GM12891 (cell line): Measurements from ENCODE around the gene SLC6A5.

Experiments
- DNase-seq: peaks from one replicate; pipeline ENCODE4 v3.0.0; 2011; ENCODE audit warnings: low spot score; ENCODE audit not compliant: insufficient read length
- FAIRE-seq: peaks from 2 replicates; lab custom pipeline; 2011; peaks lifted over from hg19 to GRCh38; lab: Jason Lieb, UNC
- PAX5 ChIP-seq: IDR thresholded peaks from 2 replicates; pipeline ENCODE4 v1.6.1; 2011; ENCODE audit warnings: low read length, moderate library complexity, mild to moderate bottlenecking; ENCODE audit not compliant: insufficient read depth, severe bottlenecking
- POLR2A ChIP-seq: IDR thresholded peaks from 2 replicates; pipeline ENCODE4 v1.6.1; 2011; ENCODE audit warnings: low read depth, low read length, control low read depth
- POLR2AphosphoS5 ChIP-seq: IDR thresholded peaks from 2 replicates; pipeline ENCODE4 v1.6.1; 2011; ENCODE audit warnings: low read depth, low read length, control low read depth
- POU2F2 ChIP-seq: IDR thresholded peaks from 2 replicates; pipeline ENCODE4 v1.6.1; 2011; ENCODE audit warnings: low read depth, mild to moderate bottlenecking, control low read depth, low read length, moderate library complexity
- SPI1 ChIP-seq: IDR thresholded peaks from 2 replicates; pipeline ENCODE4 v1.6.1; 2011; ENCODE audit warnings: low read depth, low read length, control low read depth
- TAF1 ChIP-seq: IDR thresholded peaks from 2 replicates; pipeline ENCODE4 v1.6.1; 2011; ENCODE audit warnings: low read depth, low read length, control low read depth

Gene SLC6A5

GRCh38 chr11:20596205-20597153, 2.9 kb upstream of the SLC6A5 start:
- no peak for FAIRE-seq
- TF ChIP-seq SPI1: no peak
- TF ChIP-seq PAX5: no peak
- TF ChIP-seq POLR2AphosphoS5: no peak
- no peak for TF ChIP-seq TAF1
- no peak for TF ChIP-seq POLR2A
- TF ChIP-seq POU2F2: no peak
- no peak for DNase-seq

GRCh38 chr11:20597154-20597679, 2.2 kb upstream of the SLC6A5 start:
- no peak for FAIRE-seq
- DNase-seq: no peak
- TF ChIP-seq SPI1 (no peak), POLR2A (no peak), TAF1 (no peak), POU2F2 (no peak), PAX5 (no peak), POLR2AphosphoS5 (no peak)

GRCh38 chr11:20597680-20598484, 1.5 kb upstream of the SLC6A5 start:
- FAIRE-seq (no peak), DNase-seq (no peak)
- TF ChIP-seq POLR2A (no peak), PAX5 (no peak), TAF1 (no peak), POU2F2 (no peak), SPI1 (no peak), POLR2AphosphoS5 (no peak)

GRCh38 chr11:20598492-20598891, 916 bp upstream of the SLC6A5 start:
- no peak for TF ChIP-seq TAF1
- TF ChIP-seq PAX5: no peak
- no peak for TF ChIP-seq POLR2A
- no peak for TF ChIP-seq POLR2AphosphoS5
- no peak for TF ChIP-seq SPI1
- TF ChIP-seq POU2F2: no peak
- DNase-seq (no peak), FAIRE-seq (no peak)

GRCh38 chr11:20600020-20600346, 575 bp downstream of the SLC6A5 start:
- no peak for FAIRE-seq
- no peak for TF ChIP-seq POLR2AphosphoS5
- TF ChIP-seq PAX5: no peak
- TF ChIP-seq TAF1: no peak
- TF ChIP-seq POU2F2: no peak
- no peak for TF ChIP-seq POLR2A
- no peak for TF ChIP-seq SPI1
- no peak for DNase-seq

- no peak for TF ChIP-seq TAF1
- no peak for TF ChIP-seq SPI1
- no peak for TF ChIP-seq PAX5
- TF ChIP-seq POLR2A: no peak
- TF ChIP-seq POLR2AphosphoS5: no peak
- TF ChIP-seq POU2F2: no peak
- DNase-seq: no peak
- no peak for FAIRE-seq
Observed at GRCh38 chr11:20600551-20600950, 1.1 kb downstream of the SLC6A5 start.

- TF ChIP-seq POLR2AphosphoS5: no peak
- no peak for TF ChIP-seq PAX5
- TF ChIP-seq SPI1: no peak
- no peak for TF ChIP-seq TAF1
- no peak for TF ChIP-seq POLR2A
- no peak for TF ChIP-seq POU2F2
- DNase-seq (no peak), FAIRE-seq (no peak)
Observed at GRCh38 chr11:20601221-20601914, 2.0 kb downstream of the SLC6A5 start.

GRCh38 chr11:20604295-20604803, 4.9 kb downstream of the SLC6A5 start:
- DNase-seq (no peak), FAIRE-seq (no peak)
- TF ChIP-seq TAF1: no peak
- TF ChIP-seq POU2F2: no peak
- no peak for TF ChIP-seq PAX5
- no peak for TF ChIP-seq POLR2A
- no peak for TF ChIP-seq SPI1
- no peak for TF ChIP-seq POLR2AphosphoS5
